ENCODE measurements around the gene CEND1.

DNA sequence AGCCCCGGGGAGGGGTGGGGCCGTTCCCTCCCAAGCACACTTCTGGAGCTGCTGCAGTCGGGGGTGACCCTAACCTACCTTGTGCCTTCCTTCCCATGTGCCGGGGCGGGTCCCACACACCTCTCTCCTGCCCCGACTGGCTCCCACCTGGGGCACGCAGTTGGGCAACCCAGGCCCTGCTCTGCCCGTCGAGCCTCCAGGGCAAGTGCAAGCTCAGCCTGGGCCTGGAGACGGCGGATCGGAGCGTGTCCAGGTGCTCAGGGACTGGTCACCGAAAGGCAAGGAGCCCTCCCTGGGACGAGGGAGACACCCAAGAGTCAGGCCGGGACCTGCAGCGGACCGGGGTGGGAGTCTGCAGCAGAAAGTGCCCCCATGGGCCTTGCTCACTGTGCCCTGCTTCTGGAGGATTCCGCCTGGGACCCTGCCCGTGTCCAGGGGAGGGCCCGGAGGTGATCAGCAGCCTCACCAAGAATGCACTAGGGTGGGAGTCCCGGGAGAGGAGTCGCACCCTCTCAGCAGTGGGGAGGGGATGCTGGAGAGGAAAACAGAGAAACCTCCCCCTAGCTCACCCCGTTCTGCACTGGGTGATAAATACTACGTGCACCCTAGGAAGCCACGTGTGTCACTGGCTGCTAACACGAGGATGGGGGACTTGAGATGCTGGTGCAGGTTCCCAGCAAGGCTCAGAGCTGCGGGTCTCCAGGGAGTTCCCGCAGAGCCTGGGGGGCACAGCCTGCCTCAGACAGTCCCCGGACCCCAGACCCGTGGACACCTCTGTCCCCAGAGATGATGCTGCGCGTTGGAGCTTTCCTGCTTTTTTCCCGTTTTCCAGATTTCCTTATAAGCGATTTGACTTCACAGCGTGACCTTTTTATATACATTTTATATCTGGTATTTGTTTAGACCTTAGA, 7.4 kb downstream of the CEND1 start:
- no peak for TF ChIP-seq YY1 (IDR thresholded peaks at IDR 0.05; ENCODE audit: insufficient read depth, insufficient read length)
- TF ChIP-seq ZNF274 (IDR thresholded peaks at IDR 0.05; ENCODE audit: low read depth, low read length), result no peak
- TF ChIP-seq SUZ12 (IDR thresholded peaks at IDR 0.05; ENCODE audit: extremely low read depth, insufficient read depth, insufficient read length), result no peak

Data from NT2/D1 (cell line).